Activated CD4-positive, alpha-beta T cell treated with anti-CD3 and anti-CD28 coated beads, Interleukin-10, Interleukin-2, amounts not matched to agents 100 ng/mL and 50 ng/mL, durations not matched to agents 16 hours and 8 hours (primary cell): Measurements from ENCODE around the gene LRP6.
"Not testable (repeated sequence)": the region's sequence is repeated elsewhere in the genome, so short reads cannot be mapped to it uniquely, and the experiment has no call there.

Source experiments
- DNase-seq: peaks from one replicate; pipeline ENCODE4 v3.0.0-alpha.2; 2020

LRP6 gene

DNA sequence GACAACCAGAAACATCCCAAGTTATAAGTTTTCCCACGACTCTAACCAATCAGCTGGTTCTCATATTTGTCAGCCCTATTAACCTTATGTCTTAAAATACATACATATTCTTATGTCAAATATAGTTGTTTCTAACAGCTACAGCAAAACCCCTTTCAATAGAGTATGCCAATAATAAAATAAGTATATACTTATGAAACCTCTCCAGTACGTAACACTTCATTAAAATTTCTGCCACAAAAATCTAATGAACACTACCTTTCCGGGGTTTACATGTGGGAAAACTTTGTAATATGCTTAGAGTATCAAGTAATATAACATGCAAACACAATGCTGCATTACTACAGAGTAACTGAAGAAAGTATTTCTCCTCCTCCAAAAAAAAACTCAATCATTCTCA, 1.8 kb downstream of the LRP6 start:
- DNase-seq: no peak

DNA sequence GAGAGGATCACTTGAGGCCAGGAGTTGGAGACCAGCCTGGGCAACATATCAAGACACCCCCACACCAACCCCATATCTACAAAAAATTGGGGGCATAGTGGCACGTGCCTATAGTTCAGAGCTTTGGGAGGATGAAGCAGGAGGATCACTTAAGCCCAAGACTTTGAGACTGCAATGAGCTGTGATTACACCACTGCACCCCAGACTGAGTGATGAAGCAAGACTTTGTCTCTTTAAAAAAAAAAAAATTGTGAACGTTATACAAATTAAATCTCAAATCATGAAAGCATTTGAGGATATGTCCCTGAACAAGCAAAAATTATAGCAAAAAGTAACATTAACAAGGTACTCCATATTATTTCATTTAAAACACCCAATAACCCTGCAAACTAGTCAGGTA, 2.9 kb downstream of the LRP6 start:
- DNase-seq: no peak

DNA sequence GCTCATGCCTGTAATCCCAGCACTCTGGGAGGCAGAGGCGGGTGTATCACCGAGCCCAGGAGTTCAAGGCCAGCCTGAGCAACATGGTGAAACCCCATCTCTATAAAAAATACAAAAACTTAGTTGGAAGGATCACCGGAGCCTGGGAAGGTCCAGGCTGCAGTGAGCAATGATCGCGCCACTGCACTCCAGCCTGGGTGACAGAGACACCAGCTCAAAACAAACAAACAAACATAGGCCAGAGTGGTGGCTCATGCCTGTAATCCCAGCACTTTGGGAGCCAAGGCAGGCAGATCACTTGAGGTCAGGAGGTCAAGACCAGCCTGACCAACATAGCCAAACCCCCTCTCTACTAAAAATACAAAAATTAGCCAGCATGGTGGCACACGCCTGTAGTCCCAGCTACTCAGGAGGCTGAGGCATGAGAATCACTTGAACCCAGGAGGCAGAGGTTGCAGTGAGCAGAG, 10.5 kb downstream of the LRP6 start:
- DNase-seq: not testable (repeated sequence)

DNA sequence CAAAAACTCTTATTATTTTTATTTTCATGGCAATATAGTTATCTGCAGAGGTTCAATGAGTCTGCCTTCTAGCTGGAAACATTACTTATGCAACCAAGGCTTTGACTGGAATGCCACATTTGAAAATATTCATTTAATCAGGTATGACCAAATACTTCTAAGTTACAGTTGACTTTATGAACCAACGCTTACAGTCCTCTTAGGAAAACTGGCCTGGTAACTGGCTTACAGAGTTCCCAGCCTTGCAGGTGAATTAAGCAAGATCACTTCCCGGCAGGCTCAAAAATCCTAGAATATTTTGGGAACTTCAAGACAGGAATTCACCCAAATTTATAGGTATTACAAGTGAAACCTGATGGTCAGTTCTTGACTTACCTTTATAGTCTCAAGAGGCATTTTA, 12.3 kb downstream of the LRP6 start:
- DNase-seq: no peak

DNA sequence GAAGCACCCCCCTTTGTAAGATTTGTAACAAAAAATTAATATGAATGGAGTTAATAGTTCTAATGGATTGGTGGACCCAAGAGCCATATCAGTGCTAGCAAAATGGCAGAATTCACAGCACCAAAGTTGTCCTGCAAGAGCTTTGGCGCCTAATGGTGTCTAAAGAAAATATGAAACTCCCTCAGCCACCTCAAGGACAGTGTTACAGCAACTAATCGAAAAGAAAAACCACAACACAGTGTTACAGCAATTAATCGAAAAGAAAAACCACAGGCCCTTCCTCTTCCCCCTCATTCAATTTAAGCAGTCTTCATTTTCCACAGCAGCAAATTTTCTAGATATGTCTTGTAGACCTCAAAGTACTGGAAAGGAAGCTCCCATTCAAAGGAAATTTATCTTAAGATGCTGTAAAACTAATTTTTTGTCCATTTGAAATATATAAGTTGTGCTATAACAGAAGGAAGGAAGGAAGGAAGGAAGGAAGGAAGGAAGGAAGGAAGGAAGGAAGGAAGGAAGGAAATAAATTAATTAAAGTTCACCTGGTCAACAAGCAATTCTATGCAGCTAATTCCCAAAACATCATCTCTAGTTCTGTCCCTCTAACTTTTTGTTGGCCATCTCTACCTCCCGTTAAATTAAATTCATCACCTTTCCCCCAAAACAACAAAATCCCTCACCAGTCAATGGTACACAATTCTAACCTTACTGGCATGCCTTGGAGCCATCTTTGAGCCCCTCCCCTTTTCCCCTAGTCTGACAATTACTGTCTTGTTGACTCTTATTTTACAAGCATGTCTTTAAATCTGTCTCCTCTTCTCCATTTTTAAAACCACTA, 17.4 kb downstream of the LRP6 start:
- no peak for DNase-seq

DNA sequence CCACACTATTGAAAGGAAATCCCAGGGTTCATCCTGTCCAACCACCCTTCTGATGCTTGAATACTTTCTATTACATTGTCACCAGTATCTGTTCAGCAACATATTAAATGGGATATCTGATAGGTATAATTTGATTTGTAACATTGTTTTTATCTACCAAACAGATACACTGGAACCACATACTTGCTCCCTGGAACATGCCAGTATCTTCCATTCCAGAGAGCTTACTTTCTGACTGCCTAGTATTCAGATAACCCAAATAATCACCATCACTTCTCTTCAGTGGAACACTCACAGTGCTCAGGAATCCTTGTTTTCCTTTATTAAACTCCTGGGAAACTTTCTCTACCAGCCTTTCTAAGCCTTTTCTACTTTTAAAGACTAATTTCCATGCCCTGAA, 19.3 kb downstream of the LRP6 start:
- no peak for DNase-seq

DNA sequence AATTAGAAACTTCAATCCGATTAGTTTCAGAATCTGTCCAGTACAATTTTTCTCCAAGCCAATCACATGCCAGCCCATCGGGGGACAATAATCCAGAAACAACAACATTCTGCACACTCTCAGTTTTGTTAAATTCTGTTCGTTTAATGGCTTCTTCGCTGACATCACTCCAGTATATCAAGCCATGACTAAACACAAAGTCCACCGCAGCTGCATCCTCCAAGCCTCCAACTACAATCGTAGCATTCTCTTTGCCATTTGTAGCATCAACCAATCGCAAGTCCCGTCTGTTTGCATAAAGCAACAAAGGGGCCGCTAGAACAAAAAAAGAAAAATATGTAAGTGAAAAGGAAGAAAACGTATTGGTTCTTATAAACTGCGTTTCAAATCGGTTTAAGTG, 22.5 kb downstream of the LRP6 start:
- DNase-seq: no peak

DNA sequence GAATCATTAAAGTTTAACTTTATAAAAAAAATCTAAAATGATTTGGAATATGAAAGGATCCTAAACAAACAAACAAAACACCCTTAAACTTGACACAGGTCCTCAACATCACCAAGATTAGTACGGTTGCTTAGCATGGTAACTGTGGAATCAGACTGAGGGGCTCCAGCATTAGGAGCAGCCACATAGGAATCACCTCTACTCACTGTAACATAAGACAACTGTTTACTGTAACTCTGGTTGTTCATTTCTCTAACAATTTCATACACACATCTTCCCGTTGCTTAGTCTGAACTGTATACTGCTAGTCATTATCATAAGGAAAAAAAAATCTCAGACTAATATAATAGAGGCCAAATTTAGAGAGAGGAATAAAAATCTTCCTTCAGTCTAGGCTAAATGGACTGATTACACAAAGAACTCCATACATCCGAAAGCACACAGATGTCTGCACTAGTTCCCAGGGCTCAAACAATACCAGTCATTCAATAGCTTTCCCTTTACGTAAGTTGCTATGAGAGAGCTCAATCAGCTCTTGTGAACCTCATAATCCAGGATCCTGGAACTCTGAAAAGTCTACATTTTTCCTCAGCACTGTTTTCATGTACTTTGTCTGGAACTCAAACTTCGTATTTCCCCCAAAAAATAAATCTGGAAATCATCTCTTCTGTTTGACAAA, 26.0 kb downstream of the LRP6 start:
- DNase-seq: no peak

DNA sequence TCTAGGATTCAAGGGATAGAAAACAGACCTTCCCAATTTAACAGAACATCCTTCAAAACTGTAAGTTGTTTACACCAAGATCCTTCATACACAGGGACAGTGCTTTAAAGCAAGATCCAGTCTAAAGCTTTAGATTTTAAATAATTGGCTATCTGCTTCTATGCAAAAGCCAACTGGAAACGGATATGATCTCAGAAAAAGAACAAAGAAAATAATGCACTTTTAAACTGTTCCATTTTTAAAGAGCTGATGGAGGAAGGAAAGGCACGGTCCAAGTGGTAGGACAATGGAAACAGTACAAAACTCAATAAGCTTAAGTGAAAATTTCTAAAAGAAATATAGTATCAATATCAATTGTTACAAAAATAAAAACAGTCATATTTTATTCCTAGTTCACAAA, 27.7 kb downstream of the LRP6 start:
- no peak for DNase-seq

DNA sequence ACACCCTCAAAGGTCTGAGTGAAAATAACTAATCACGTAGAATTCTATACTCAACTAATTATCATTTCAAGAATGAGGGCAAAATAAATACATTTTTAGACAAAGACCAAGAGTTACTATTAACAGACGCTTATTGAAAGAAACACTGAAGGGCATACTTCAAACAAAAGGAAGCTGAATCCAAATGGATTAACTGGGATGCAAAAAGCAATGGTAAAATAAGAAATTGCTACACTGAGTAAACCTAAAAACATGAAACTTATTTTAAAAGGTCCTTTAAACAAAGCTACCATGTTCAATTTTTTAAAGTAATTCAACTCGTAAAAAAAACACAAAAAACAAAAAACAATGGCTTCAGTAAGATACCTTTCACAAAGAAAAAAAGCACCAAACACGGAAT, 28.2 kb downstream of the LRP6 start:
- DNase-seq: no peak

DNA sequence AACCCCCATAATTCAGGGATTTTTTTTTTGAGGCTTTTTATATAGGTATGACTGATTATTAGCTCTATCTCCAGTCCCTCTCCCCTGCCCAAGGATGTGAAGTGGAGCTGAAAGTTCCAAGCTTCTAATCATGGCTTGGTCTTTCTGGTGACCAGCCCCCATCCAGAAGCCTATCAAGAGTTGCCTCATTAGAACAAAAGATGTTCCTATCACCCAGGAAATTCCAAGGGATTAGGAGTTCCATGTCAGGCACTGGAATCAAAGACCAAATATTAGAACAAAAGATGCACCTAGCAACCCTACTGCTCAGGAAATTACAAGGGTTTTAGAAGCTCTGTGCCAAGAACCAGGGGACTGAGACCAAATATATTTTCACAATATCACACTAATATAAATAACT, 29.9 kb downstream of the LRP6 start:
- no peak for DNase-seq

DNA sequence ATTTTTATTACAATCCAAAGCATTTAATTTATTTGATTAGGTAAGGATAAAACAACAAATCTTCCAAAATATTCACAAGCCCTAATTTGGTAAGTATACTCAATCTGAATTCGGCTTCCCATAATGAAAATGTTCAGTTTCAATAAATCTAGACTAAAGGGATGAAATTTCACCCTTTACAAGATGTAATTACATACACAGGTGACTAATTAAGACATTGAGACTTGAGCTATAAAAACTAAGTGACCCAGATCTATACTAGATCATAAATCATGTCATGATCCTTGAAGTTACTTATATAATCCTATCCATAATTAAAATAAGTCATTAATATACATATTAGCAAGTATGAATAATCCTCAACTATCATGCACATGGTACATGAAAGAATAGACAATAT, 36.6 kb downstream of the LRP6 start:
- no peak for DNase-seq

DNA sequence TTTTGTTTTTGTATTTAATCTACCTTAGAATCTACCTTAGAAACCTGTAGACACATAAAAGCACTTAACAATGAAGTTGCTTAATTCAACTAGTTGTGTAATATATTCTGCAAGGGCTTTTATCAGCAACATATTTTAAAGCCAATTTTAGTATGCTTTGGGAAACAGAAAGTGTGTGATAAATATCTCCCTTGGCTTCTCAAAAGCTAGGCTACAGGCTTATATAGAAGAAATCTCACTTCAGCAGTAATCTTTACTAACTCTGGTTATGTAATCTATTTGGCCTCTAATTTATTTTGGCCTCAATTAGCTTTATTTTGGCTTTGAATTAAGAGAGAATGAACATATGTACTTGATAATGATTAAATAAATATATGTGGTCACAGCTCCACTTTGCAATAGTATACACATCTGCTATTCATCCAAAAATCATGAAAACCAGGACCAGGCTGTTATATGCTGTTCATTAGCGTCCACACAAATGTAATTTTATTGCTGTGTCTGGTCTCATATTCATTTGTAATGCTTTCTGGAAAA, 37.2 kb downstream of the LRP6 start:
- no peak for DNase-seq

DNA sequence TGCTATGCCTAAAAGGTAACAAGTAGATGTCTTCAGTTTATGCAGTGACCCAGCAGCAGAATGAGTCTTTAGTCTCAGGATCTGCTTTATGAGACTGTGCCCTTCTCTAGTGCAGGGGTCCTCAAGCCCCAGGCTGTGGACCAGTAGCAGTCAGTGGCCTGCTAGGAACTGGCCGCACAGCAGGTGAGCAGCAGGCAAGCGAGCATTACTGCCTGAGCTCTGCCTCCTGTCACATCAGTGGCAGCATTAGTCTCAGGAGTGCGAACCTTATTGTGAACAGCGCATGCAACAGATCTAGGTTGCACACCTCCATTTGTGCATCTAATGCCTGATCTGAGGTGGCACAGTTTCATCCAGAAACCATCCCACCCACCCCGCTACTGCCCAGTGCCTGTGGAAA, 38.4 kb downstream of the LRP6 start:
- no peak for DNase-seq

DNA sequence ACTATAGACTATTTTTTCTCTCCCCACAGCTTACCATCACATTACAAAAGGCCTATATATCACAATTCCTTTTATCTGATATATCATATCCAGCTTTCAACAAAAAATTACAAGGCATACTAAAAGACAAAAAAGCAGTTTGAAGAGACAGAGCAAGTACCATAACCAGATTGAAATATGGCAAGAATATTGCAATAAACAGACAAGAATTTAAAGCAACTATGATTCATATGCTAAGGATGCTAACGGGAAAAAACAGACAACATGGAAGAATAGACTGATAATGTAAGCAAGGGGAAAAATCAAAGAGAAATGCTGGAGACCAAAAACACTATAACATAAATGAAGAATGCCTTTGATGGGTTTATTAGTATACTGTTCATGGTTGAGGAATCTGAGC, 40.7 kb downstream of the LRP6 start:
- no peak for DNase-seq

DNA sequence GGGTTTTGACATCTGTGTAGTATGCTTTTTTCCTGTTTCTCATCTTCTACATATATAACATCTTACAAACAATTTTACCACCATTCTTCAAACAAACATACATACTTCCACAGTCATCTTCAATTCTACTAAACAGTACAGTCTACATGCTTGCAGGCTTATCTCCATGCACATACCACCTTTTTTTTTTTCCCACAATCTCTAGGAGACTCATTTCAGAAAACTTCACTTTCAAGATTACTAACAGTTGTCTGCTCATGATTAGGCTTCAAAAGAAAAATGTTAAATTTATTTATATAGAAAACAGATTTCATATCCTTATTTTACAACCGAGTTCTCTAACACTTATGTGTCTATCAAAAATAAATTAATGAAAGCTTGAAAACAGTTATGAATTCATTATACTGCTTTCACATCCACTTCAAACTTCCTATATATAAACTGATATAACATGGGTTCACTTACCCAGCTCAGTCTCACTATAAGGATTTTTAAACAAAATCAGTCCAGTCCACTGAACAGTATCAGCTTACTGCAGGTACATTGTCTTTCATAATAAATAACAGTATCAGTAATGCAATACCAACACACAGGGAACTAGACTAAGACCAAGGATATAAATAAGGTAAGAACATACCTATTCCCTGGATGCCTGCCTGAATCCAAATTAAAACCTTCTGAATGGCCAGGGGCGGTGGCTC, 42.5 kb downstream of the LRP6 start:
- peak; percentile 12 for DNase-seq

DNA sequence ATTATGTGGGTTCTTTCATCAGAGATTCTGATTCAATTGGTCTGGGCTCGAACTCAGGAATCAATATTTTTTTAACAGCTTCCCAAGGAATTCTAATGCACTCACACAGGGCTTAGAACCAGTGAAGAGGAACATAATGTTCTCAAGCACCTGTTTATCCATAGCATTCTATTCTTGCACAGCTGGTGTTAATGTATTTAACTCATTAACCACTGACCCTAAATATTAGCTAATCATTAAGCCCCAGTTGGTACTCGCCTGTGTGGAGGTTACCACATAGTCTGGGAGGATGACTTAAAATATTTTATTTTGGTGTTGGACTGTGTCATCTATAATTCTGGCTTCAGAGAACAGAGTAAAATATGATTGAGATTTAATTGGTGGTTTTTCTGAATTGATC, 45.3 kb downstream of the LRP6 start:
- DNase-seq: no peak

DNA sequence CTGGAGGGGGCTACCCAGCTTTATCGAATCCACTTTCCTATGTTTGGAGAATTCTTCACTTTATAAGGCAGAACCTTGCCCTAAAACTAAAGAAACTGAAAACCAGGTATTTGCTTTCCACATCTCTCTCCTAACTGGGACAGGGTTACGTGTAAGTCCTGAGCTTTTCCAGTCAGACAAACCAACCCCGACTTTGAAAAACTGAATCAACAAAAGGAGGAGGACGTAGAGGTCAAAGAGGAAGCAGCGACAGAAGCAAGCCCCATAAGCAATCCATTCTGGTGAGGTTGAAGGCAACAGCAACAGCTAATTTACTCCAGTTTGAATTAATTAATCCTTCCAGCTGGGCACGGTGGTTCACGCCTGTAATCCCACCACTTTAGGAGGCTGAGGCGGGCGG, 47.2 kb downstream of the LRP6 start:
- no peak for DNase-seq

DNA sequence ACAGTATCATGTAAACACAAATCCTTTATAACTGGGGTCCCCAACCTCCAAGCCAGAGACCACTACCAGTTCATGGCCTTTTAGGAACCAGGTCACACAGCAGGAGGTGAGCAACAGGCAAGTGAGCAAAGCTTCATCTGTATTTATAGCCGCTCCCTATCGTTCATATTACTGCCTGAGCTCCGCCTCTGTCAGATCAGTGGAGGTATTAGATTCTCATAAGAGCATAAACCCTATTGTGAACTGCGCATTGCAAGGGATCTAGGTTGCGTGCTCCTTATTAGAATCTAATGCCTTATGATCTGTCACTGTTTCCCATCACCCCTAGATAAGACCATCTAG, 49.9 kb downstream of the LRP6 start:
- DNase-seq: no peak

DNA sequence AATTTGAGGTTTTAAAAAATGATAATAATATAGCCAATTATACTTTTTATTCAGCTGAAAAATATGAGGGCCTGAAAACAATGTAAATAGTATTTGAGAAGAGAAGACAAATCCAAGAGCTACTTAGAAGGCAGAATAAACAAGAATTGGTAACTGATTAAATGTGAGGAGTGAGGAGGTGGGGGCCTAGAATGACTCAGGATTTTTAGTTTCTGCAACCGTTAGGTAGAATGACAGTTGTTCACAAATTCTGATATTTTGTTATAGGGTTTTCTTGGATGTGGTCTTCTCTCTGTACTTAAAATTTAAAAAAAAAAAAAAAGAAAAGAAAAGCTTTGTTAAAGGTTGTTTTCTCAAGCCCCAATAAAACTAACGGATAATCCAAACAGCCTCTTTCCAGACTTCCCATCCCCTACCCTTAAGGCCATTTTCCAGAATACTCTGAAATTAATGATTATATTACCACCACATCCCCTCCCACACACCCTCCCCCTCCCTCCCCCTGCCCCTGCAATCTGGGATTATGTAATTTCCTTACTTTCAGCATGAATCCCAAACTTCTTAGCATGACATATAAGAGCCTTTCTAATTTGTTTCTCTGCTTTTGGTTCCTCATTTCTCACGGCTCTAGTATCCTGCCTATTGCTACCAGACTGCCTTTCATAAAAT, 50.4 kb downstream of the LRP6 start:
- DNase-seq: no peak

DNA sequence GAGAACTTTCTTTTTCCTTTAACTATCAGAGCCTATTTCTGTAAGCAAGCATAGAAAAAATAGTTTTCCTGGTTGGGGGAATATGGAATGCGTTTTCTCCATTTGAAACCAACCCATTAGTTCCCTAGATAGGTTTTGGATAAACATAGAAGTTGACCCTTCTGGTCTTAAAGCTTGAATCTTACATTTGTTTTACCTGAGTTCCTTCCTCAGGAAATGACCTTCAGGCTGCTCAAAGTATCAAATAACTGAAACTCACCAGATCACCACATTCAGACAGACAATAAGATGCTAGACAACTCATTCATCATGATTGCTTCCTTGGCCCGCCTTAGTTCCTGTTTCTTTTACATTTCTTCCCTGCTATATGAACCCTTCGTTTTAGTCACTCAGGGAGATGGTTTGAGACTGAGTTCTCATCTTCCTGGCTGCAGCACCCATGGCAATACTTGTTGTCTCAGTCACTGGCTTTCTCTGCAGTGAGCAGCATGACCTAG, 52.2 kb downstream of the LRP6 start:
- DNase-seq: no peak

DNA sequence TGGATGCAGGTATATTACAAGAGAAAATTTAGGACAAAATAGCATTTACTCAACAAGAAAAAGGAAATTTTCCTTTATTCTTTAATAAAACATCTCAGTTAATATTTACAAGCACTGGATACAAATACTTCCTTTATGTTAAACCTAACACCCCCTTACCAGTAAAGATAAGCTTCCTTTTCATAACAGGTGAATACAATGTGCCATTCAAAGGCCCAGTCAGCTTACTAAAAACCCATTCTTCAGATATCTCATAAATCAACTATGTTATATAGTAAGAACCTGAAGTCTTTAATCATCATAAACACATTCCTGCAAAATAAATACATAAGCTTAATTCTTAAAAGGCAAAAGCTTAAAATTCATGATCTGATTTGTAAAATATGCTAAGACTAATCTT, 52.6 kb downstream of the LRP6 start:
- DNase-seq: no peak

DNA sequence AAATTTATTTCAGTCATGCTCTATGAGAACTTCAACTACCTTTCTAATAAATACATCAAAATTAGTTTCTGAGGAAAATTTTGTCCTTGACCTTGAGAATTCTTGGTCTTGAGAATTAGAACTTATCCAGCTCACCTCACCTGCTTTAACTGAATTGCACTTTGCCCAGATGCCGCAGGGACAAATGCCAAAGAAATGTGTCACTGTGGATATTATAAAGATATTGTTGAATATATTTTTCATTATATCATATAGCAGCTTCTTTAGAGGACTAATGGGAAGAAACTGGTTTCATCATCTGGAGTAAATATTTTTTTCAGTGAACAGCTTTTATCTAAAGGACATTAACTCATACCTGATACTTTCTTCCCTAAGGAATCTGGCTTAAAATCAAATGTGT, 54.1 kb downstream of the LRP6 start:
- no peak for DNase-seq
